Dedifferentiated amniotic fluid mesenchymal stem cell (primary cell): Measurements from ENCODE around the gene SLC25A21.
"Not testable (repeated sequence)": the region's sequence is repeated elsewhere in the genome, so short reads cannot be mapped to it uniquely, and the experiment has no call there.

Experiments
- DNase-seq: peaks from one replicate; pipeline ENCODE4 v3.0.0-alpha.2; 2016; ENCODE audit errors: extremely low spot score

Gene SLC25A21

DNA sequence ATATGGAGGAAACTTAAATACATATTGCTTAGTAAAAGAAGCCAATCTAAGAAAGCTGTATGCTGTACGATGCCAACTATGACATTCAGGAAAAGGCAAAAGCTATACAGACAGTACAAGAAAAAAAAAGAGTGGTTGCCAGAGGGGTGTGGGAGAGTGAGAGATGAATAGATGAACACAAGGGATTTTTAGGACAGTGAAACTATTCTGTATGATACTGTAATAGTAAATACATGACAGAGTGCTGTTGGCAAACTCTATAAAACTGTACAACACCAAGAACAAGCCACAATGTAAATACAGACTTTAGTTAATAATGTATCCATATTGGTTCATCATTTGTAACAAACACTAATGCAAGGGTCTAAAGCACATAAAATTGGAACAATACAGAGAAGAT lies 14.5 kb upstream of the SLC25A21 start:
- DNase-seq: no peak

DNA sequence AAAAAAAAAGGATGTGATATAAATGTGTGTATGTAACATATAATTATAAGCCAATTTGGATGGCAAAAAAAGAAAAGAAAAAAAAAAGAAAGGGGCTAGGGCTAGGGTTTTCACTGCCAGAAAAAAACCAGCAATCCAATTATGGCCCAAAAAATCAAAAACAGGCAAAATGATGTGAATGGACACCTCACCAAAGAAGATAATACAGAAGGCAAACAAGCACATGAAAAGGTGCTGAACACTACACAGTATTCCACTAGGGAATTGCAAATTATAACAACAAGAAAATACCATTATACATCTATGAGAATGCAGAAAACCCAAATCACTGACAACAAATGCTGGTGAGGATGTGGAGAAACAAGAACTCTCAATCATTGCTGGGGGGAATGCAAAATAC lies 13.3 kb upstream of the SLC25A21 start:
- no peak for DNase-seq

DNA sequence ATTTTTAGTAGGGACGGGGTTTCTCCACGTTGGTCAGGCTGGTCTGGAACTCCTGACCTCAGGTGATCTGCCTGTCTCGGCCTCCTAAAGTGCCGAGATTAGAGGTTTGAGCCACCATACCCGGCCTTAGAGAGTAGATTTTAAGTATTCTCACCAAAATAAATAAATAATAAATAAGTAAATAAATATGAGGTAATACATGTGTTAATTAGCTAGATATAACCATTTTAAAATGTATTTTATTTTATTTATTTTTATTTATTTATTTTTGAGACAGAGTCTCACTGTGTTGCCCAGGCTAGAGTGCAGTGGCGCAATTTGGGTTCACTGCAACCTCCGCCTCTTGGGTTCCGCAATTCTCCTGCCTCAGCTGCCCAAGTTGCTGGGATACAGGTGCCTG lies 12.1 kb upstream of the SLC25A21 start:
- DNase-seq: not testable (repeated sequence)

DNA sequence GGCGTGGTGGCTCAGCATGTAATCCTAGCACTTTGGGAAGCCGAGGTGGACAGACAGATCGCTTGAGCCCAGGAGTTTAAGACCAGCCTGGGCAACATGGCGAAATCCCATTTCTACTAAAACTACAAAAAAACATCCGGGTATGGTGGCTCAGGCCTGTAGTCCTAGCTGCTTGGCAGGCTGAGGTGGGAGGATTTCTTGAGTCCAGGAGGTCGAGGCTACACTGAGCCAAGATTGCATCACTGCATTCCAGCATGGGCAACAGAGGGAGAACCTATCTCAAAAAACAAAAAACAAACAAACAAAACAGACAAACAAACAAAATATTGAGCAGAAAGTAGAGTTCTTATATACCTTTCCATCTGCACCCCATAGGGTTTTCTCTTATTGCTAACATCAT lies 9.0 kb upstream of the SLC25A21 start:
- no peak for DNase-seq

DNA sequence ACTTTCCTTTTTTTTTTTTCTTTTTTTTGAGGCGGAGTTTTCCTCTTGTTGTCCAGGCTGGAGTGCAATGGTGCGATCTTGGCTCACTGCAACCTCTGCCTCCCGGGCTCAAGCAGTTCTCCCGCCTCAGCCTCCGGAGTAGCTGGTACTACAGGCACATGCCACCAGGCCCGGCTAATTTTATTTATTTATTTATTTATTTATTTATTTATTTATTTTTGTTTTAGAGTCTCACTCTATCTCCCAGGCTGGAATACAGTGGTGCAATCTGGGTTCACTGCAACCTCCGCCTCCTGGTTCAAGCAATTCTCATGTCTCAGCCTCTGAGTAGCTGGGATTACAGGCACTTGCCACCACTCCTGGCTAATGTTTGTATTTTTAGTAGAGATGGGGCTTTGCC lies 8.5 kb upstream of the SLC25A21 start:
- not testable (repeated sequence) for DNase-seq

DNA sequence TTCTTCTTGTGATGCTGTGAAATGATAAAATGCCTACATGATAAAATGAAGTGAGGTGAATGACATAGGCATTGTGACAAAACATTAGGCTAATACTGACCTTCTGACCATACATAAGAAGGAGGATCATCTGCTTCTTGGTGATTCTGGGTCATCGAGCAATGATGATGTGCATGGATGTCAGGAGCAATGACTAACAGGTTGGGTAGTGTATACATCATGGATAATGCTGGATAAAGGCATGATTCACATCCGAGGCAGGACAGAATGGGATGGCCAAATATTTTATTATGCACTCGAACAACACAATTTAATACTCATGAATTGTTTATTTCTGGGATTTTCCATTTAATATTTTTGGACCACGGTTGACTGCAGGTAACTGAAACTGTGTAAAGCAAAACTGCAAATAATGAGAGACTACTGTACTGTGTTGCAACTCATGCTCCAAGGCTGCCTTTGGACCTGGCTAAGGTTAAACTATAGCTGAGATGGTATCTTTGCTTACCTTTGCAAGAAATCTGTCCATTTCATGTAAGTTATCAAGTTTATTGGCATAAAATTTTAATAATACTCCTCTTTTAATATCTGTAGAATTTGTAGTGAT lies 7.6 kb upstream of the SLC25A21 start:
- no peak for DNase-seq

DNA sequence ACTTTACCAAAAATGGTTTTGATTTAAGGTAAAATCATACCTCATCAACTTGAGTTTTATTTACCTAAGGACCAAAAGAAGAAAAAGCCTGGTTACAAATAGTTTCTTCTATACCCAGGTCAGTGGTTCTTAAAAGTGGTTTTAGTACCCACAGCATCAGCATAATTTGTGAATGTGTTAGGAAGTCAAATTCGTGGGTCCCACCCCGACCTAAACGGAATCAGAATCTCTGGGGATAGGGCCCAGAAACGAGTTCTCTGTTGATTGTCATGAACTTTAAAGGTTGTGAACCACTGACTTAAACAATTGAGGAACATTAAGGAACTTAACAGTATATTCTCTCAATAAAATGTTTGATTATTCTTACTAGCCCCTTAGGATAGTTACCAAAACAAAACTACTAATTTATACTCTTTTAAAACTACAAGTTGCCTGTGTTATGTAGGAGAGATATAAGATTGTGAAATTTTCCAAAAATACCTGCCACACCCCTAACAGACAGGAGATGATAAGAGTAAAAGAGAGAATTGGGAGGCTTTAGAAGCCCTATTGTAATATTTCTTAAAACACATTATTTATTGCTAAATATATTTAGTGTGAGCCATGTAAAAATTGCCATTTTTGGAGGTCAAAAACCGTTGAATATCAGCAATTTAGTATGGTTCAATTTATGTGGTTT lies 669 bp upstream of the SLC25A21 start:
- DNase-seq: no peak

DNA sequence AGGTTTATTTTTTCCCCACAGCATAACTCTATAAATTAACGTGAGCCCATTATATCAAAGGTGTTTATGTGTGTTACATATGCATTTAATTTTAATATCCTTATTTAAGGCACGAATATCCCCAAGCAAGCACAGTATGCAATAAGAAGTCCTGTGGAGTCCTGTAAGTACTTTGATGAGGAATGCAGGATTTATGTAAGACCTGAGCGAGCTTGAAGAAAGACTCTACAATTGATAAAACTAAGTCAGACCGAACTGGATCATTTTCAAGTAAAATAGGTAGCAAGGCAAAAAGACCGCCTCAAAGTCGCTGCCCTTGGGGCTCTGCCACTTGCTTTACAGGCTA lies 755 bp downstream of the SLC25A21 start:
- DNase-seq: no peak

DNA sequence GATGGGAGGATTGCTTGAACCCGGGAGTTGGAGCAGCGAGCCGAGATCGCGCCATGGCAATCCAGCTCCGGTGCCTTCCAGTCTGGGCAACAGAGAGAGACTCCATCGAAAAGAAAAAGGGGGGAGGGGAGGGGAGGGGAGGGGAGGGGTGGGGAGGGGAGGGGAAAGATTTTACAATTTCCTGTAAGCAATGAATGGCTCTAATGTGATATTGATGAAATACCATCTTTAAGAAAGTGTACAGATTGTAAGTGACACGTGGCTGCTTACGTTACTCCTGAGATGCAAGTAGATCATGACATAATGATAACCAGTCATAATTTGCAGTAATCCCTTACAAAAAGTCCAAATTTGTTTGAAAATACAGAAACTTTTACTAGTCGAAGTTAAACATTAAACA lies 1.4 kb downstream of the SLC25A21 start:
- no peak for DNase-seq

DNA sequence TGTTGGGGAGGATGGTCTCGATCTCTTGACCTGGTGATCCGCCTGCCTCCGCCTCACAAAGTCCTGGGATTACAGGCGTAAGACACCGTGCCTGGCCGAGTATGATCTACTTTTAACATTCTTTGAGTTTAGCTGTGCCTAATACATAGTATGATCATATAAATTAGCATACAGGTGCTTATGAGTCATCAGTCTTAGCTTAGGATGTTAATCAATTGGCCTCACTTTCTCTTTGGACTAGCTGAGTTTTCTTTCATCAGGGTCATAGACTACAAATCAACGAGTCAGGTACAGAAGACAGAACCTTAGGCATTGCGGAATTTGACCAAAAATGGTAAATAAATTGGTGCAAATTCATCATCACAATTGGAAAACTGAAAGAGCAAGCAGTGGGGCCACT lies 2.2 kb downstream of the SLC25A21 start:
- DNase-seq: no peak

DNA sequence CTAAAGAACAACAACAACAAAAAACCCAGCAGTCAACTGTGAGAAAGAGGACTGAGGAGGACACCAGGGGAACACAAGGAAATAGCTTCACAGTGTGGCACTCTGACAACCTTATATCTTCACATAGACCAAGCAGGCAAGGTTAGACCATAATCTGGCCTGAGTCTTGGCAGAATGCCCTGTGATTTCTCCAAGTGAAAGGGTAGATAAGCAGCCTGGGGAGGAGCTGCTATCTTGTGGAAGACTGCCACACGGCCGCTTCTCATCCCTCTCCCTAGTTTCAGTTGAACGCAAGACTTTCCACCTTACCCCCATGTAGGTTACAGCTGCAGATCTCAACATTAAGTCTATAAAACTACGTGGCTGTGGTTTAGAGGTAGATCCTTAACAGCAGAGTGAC lies 3.7 kb downstream of the SLC25A21 start:
- DNase-seq: no peak

DNA sequence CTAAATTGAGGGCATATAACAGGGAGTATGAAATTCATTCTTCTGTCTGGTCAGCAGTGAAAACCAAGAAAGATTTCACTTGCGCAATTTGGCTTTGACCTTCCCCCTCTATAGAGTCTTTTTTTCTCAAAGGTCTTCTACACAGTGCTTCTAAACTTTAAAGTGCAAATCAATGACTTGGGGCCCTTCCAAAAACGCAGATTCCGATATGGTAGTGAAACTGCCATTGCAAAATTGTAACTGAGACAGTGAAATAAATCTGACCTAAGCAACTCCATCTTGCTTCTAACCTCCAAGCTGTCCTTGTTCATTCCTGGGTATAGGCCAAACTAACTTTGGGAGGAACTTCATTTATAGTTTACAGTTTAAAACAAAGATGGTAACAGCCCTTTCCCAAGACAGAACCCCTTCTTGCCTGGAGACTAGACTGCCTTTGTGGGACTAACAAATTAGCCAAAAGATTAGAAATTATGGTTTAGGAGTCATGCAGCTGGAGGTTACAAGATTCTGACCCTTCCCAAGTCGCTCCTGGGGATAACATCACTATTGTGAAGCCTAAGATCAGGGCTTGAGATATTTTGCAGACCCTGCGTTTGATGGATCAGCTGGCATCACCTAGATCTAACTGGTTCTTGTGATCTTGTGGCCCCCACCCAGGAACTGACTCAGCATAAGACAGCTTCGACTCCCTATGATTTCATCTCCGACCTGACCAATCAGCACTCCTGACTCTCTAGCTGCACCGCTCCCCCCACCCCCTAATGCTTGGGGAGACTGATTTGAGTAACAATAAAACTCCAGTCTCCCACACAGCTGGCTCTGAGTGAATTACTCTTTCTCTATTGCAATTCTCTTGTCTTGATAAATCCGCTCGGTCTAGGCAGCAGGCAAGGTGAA lies 5.0 kb downstream of the SLC25A21 start:
- DNase-seq: no peak

DNA sequence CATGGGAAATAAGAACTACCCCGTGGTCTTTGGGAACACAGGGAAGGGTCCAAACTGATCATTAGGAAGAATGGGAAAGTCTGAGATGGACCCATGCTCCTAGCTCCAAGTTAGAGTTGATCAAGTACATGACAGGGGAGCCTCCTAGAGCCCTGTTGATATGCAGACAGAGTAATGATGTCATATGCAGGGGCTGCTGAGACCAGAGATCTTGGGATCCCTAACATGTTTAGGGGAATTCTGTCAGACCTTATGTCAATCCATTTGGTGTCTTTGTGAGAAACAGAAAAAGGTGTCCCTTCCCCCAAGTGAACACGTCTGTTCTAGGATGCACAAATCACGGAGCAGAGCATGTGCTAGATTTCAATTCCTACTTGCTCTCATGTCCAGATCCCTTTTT lies 6.6 kb downstream of the SLC25A21 start:
- no peak for DNase-seq

DNA sequence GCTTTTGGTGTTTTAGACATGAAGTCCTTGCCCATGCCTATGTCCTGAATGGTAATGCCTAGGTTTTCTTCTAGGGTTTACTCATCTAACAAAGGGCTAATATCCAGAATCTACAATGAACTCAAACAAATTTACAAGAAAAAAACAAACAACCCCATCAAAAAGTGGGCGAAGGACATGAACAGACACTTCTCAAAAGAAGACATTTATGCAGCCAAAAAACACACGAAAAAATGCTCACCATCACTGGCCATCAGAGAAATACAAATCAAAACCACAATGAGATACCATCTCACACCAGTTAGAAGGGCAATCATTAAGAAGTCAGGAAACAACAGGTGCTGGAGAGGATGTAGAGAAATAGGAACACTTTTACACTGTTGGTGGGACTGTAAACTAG lies 10.1 kb downstream of the SLC25A21 start:
- not testable (repeated sequence) for DNase-seq

DNA sequence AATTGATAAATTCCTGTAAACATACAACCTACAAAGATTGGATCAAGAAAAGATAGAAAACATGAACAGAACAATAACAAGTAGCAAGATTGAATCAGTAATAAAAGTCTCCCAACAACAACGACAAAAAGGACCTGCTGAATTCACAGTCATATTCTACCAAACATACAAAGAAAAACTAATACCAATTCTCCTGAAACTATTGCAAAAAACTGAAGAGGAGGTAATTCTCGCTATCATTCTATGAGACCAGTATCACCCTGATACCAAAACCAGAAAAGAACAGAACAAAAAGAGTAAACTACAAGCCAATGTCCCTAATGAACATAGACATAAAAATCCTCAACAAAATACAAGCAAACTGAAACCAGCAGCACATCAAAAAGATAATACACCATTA lies 14.4 kb downstream of the SLC25A21 start:
- DNase-seq: no peak

DNA sequence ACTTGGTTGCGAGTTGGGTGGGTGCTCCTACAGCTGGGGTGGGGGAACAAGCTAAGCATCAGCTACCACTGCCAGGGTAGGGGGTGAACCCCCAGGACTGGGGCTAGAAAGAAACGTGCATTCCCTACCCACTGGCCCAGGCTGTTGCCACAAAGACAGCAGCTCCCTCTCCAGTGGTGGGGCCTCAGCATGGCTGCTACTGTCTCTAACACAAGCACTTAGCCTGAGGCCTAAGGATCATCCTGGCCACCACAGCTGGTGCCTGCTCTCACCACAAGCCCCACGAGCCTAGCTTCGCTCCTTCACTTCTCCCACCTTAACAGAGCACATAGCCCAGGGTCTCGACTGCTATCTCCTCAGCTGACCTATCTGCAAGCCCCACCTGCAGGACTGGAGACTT lies 18.9 kb downstream of the SLC25A21 start:
- no peak for DNase-seq

DNA sequence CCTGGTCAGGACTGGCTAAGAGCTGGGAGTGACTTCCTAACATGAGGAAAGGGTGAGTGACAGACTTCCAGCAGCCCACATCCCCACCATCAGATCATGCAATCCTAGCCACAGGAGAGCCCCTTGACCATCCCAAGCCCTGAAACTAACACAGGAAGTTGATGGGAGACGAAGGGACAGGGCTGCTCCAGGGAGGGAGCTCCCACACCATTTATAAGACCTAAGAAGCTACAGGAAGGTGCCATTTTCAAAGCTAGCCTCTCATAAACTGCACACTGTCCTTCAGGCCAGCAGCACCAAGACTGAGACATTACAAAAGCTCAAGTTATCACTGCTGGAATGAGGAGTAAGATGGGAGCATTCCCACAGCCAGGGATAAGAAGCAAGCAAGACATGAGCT lies 19.4 kb downstream of the SLC25A21 start:
- DNase-seq: no peak

DNA sequence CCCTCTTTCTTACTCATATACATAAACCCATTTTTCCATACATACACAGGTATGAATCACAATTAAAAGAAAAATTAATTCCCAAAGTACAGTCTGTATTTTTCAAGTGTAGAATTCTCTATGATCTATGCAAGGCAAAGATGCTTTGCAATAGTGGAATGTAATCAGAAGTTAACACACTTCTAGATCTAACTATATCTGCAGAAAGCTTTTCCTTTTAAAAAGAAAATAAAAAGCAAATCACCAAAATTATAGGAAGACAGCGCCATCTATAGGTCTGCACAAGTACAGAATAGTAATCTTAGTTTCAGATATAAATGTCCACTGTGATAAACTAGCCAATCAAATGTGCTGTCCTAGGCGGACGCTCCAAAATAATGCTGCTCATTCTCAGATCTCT lies 22.0 kb downstream of the SLC25A21 start:
- DNase-seq: peak; percentile 83

DNA sequence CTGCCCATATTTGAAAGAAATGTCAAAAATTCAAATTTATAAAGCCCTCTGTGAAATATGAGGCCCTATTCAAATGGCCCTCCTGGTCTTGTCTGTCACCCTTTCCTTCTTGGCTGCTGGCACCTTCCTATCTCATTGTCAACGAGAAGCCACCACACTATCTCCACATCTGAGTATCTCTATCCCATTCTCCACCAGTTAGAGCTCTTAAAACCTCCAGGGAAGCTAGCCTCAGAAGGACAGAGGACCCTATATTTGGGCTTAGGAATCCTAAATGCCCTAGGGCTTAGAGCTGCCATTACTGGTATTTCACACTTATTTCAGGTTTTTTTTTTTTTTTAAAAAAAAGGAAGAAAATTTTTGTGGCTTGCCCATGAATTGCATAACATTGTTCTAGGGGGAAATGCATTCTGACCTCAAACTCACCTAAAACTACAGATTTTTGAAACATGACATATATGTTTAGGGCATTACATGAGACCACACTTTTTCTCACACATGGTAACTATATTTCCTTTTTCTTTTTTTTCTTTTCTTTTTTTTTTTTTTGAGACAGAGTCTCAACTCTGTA lies 25.0 kb downstream of the SLC25A21 start:
- no peak for DNase-seq

DNA sequence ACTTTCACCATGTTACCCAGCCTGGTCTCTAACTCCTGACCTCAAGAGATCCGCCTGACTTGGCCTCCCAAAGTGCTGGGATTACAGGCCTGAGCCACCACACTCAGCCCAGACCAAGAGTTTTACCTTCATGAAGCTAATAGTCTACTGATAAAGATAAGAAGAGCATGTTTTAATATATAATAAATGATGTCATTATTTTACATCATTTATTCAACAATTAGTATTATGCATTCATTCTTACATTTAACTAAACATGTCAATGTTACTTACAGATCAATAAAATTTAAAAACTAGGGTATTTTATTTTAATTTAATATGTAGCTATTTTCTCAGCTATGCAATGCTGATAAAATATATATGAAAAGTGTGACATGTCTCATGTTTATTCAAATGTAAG lies 26.0 kb downstream of the SLC25A21 start:
- not testable (repeated sequence) for DNase-seq

DNA sequence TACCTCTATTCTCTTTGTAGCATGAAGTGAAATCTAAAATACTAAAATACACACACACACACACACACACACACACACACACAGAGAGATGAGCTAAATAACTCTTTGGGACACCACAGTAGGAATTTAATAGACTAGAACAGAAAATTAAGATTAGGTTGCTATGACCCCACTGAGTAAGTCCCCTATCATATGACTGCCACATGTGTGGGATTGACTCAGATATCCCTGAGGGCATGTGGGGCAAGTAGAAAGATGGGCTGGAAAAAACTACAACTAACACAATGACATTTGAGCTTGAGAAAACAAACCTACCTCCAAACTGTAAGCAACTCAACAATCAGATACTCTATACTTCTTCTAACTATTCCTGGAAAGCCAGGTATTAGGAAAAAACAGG lies 27.0 kb downstream of the SLC25A21 start:
- no peak for DNase-seq

DNA sequence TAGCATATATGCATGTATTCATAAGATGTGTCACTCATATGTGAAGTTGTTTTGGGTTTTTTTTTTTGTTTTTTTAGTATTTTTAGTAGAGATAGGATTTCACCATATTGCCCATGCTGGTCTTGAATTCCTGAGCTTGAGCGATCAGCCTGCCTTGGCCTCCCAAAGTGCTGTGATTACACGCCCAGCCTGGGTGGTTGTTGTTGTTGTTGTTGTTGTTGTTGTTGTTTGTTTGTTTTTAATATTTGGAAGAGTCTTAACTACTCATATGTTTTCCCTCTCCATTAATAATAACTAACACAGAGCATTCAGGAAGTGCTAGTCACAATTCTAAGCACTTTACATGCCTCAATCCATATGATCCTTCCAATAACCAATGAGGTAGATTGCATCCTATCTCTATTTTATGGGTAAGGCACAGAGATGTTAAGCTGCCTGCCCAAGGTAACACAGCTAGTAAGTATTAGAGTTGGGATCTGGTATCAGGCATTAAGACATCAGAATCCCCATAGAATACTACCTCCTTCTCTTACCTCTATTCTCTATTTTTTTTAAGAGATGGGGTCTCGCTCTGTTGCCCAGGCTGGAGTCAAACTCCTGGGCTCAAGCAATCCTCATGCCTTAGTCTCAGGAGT lies 27.6 kb downstream of the SLC25A21 start:
- DNase-seq: no peak
